IMR-90 (cell line): ENCODE measurements around the gene PMEPA1.

Experiments used
- CEBPB ChIP-seq: IDR thresholded peaks from 2 replicates; pipeline ENCODE4 v1.6.1; 2012; ENCODE audit warnings: low read depth, low read length, improper control_type of control experiment
- CHD1 ChIP-seq: IDR thresholded peaks from 2 replicates; pipeline ENCODE4 v1.6.1; 2012; ENCODE audit warnings: low read depth, low read length, improper control_type of control experiment
- CTCF ChIP-seq: conservative IDR thresholded peaks from 2 replicates; pipeline ENCODE4 v1.5.1; 2012; ENCODE audit warnings: mild to moderate bottlenecking, low read depth, low read length, improper control_type of control experiment
- ELK1 ChIP-seq: fragments of 150-350 bp; IDR thresholded peaks from 2 replicates; pipeline ENCODE4 v1.6.1; 2016; ENCODE audit warnings: low read depth, mild to moderate bottlenecking, low read length, moderate library complexity, borderline replicate concordance
- MAZ ChIP-seq: IDR thresholded peaks from 2 replicates; pipeline ENCODE4 v1.6.1; 2012; ENCODE audit warnings: low read depth, mild to moderate bottlenecking, low read length, improper control_type of control experiment, moderate library complexity, borderline replicate concordance
- MXI1 ChIP-seq: IDR thresholded peaks from 2 replicates; pipeline ENCODE4 v1.6.1; 2012; ENCODE audit warnings: low read depth, mild to moderate bottlenecking, low read length, moderate library complexity, borderline replicate concordance
- NFE2L2 ChIP-seq: fragments of 150-350 bp; IDR thresholded peaks from 2 replicates; pipeline ENCODE4 v1.6.1; 2016; ENCODE audit warnings: low read depth, mild to moderate bottlenecking, low read length
- POLR2A ChIP-seq: IDR thresholded peaks from 2 replicates; pipeline ENCODE4 v1.6.1; 2012; ENCODE audit warnings: mild to moderate bottlenecking, low read depth, low read length
- RAD21 ChIP-seq: IDR thresholded peaks from 2 replicates; pipeline ENCODE4 v1.6.1; 2012; ENCODE audit warnings: low read length, improper control_type of control experiment
- RCOR1 ChIP-seq: IDR thresholded peaks from 2 replicates; pipeline ENCODE4 v1.6.1; 2012; ENCODE audit warnings: mild to moderate bottlenecking, low read length, improper control_type of control experiment; ENCODE audit not compliant: insufficient replicate concordance
- SMC3 ChIP-seq: fragments of 150-350 bp; IDR thresholded peaks from 2 replicates; pipeline ENCODE4 v1.6.1; 2016; ENCODE audit warnings: low read depth, mild to moderate bottlenecking, antibody characterized with exemption, low read length, moderate library complexity
- TF ChIP-seq, protein P1 (sequence below): fragments of 150-350 bp; IDR thresholded peaks from 2 replicates; pipeline ENCODE4 v1.6.1; 2017; ENCODE audit warnings: mild to moderate bottlenecking, antibody characterized with exemption, low read length, low read depth

DNA sequence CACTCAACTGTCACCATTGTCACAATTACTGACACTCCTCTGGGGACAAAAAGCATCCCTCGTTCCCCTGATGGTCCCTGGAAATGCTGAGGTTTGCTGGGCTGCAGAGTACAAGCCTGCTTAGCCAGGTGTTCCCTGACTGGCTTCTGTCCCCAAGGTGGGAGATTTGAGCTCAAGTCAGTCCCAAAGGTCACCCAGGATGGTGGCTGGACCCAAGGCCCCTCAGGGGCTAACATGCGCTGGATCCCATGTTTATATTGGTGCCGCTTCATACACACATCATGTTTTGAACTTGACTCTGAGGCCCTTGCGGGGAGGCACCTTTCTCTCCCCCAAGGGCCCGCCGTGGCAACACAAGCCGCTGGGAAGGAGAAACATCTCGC is 44.2 kb downstream of the PMEPA1 start:
- no peak for TF ChIP-seq CTCF
- TF ChIP-seq NFE2L2, result no peak
- TF ChIP-seq POLR2A, result no peak
- TF ChIP-seq RAD21, result no peak
- TF ChIP-seq ELK1, result no peak
- TF ChIP-seq SMC3, result no peak
- TF ChIP-seq, protein P1, sequence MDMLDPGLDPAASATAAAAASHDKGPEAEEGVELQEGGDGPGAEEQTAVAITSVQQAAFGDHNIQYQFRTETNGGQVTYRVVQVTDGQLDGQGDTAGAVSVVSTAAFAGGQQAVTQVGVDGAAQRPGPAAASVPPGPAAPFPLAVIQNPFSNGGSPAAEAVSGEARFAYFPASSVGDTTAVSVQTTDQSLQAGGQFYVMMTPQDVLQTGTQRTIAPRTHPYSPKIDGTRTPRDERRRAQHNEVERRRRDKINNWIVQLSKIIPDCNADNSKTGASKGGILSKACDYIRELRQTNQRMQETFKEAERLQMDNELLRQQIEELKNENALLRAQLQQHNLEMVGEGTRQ, result no peak
- no peak for TF ChIP-seq RCOR1
- no peak for TF ChIP-seq CEBPB
- no peak for TF ChIP-seq MAZ
- TF ChIP-seq MXI1, result no peak
- no peak for TF ChIP-seq CHD1
